Upper lobe of right lung (tissue), 1 donor: ENCODE measurements around the gene CFAP161. TPM values are rescaled to one million over a fixed set of nuclear protein-coding genes. Genes with fewer than 3 reads are reported as not detected.
A peak's percentile ranks its signal among the peaks of the same experiment; 100 is the strongest.

Experiments
- ATAC-seq: fragments of 200-7000 bp; cut with Tn5 transposase; one replicate; pipeline ENCODE4 v1.9.1; 2020; ENCODE audit warnings: mild to moderate bottlenecking, moderate library complexity
- DNase-seq: peaks from one replicate; pipeline ENCODE4 v3.0.0-alpha.2; 2020
- H3K27ac ChIP-seq: fragments of 200-600 bp; one replicate; pipeline ENCODE4 v1.8.0; 2022
- H3K27me3 ChIP-seq: fragments of 200-600 bp; one replicate; pipeline ENCODE4 v1.8.0; 2022; ENCODE audit warnings: mild to moderate bottlenecking
- H3K36me3 ChIP-seq: fragments of 200-600 bp; one replicate; pipeline ENCODE4 v1.8.0; 2022
- H3K4me1 ChIP-seq: fragments of 200-600 bp; one replicate; pipeline ENCODE4 v1.8.0; 2022
- H3K4me3 ChIP-seq: fragments of 200-600 bp; one replicate; pipeline ENCODE4 v1.8.0; 2022; ENCODE audit warnings: mild to moderate bottlenecking
- H3K9me3 ChIP-seq: fragments of 200-600 bp; one replicate; pipeline ENCODE4 v1.8.0; 2022
- intact Hi-C: fragments of 100-400 bp; cut with DNase I; formaldehyde crosslinking; loops from one replicate; pipeline ENCODE4 v1.11.0; 2022
- total RNA-seq: library from RNA; stranded (reverse); fragmentation: NEBNext Ultra II Directional; extraction: Animal tissue kit (Norgen Biotek cat#: 25700); gene quantifications from one replicate; pipeline ENCODE4 v1.2.1, GENCODE V29; 2021
- TF ChIP-seq, protein P1 (sequence below): fragments of 200-600 bp; IDR thresholded peaks from one replicate; pipeline ENCODE4 v1.8.0; 2022; ENCODE audit warnings: antibody characterized with exemption
- donor health status: DM: no; HTN: yes; CAD: no; lungs with severe emphysema.

CFAP161 gene
- total RNA-seq, 1 donor from 2014 or later, result 1.3 TPM

DNA sequence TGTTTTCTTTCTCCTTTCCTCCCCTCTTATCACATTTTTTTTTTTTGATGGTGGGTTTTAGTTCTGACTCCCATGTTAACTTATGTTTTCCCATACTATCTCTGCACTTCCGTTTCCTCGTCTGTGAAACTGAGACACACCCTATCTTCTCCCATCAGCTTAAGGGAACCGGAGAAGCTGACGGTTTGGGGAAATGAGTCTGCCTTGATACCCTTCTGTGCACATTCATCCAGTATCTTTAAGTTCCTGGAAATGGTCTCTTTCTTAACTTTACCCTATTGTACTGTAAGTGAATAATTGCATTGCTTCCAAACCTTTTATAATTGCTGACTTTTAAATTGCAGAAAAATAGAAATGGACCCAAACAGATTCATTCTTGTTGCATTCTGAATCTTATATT, 26.2 kb upstream of the CFAP161 start:
- Histone ChIP-seq H3K9me3 (no peaks in the 10 kb centered on the region), H3K4me3 (no peak overlapping the region), H3K27me3 (no peaks in the 10 kb centered on the region), H3K27ac (no peak overlapping the region), H3K4me1 (no peaks in the 10 kb centered on the region), H3K36me3 (no peaks in the 10 kb centered on the region)
- ATAC-seq (peak; percentile 76), DNase-seq (no peak)
- intact Hi-C loops, result loop anchor here (5.0 kb wide), 1 partner anchor 159 kb away; no protein-coding TSS in a partner anchor
- TF ChIP-seq, protein P1, sequence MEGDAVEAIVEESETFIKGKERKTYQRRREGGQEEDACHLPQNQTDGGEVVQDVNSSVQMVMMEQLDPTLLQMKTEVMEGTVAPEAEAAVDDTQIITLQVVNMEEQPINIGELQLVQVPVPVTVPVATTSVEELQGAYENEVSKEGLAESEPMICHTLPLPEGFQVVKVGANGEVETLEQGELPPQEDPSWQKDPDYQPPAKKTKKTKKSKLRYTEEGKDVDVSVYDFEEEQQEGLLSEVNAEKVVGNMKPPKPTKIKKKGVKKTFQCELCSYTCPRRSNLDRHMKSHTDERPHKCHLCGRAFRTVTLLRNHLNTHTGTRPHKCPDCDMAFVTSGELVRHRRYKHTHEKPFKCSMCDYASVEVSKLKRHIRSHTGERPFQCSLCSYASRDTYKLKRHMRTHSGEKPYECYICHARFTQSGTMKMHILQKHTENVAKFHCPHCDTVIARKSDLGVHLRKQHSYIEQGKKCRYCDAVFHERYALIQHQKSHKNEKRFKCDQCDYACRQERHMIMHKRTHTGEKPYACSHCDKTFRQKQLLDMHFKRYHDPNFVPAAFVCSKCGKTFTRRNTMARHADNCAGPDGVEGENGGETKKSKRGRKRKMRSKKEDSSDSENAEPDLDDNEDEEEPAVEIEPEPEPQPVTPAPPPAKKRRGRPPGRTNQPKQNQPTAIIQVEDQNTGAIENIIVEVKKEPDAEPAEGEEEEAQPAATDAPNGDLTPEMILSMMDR, result no peak

DNA sequence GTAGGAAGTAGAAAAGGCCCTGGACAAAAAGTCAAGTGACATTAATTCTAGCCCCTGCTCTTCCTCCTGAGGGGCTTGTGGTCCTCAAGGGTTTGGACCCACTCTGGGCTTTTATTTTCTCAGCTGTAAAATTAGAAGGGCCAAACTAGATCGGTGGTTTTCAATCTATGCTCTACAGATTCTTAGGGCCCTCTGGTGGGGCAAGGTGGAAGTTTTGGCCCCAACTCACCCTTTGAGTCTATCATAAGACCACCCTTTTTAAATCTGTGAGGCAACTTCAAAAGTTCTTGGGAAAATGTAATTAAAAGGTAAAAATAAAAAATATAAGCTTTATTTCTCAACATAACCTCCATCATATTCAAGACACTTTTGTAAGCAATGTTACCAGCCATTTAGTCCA, 25.6 kb upstream of the CFAP161 start:
- Histone ChIP-seq H3K27me3 (no peaks in the 10 kb centered on the region), H3K4me3 (no peak overlapping the region), H3K4me1 (no peaks in the 10 kb centered on the region), H3K9me3 (no peaks in the 10 kb centered on the region), H3K27ac (no peak overlapping the region), H3K36me3 (no peaks in the 10 kb centered on the region)
- intact Hi-C loops, result loop anchor here (5.0 kb wide), 1 partner anchor 159 kb away; no protein-coding TSS in a partner anchor
- DNase-seq, result no peak
- no peak for ATAC-seq
- TF ChIP-seq, protein P1, result peak; percentile 55

DNA sequence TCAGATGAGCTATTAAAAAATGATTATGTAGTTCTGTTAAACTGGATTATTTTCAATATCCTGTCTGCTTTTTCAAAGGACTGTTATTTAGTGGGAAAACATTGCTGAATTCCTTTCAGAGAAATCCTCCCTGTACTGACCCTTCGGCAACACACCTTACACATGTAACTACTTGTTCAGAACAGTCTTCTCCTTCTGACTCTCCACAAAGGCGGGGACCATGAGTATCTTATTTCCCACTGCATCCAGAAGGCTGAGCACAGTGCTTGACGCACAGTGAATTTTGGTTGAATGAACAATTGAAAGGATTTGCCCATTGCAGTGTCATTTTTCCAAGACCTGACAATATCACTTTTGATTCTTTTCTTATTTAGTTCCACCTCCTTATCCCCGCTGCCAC, 23.1 kb upstream of the CFAP161 start:
- intact Hi-C loops, result no loop called here
- Histone ChIP-seq H3K4me3 (no peak overlapping the region), H3K9me3 (no peaks in the 10 kb centered on the region), H3K27ac (no peak overlapping the region), H3K36me3 (no peaks in the 10 kb centered on the region), H3K27me3 (no peaks in the 10 kb centered on the region), H3K4me1 (no peaks in the 10 kb centered on the region)
- ATAC-seq, result no peak
- TF ChIP-seq, protein P1, result no peak
- DNase-seq, result no peak

DNA sequence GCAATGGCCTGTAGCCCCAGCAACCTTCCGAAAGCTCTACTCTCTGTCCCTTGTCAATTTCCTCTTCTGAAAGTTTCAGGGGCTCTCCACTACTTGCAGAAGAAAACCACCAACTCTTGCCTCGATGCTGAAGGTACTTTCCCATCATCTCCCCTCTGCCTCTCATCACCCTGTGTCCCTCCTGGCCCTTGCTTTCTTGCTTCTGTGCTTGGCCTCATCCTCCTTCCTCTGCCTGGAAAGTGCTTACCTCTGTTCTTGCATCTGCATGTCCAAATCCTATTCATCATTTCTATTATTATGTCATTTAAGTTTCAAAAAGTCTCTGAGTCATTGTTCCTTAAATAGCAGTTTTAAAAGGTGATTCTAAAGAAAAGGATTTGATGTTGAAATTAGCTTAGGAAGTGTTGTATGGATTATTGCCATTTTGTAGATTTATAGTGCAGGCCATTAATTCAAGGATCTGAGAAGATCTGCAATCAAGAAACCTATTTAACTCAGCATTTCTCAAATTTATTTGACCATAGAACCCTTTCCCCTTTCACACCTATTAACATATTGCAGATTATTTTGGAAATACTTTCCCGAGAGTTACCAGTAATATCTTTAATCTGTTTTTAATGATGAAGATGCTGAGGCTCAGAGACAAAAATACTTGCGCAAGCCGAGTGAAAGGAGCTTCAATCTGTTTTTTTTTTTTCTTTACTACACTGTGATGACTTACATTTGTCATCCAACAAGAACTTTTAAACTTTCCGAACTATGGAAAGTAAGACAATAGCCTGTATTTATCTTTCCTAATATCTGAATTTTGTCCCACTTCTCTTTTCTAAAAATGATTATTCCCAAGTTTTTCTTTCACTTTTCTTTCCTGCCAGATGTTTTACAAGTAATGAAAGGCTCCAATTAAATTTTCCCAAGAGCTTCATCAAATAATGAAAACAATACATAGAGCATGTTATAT, 22.3 kb upstream of the CFAP161 start:
- Histone ChIP-seq H3K27ac (no peak overlapping the region), H3K4me1 (no peaks in the 10 kb centered on the region), H3K4me3 (no peak overlapping the region), H3K9me3 (no peaks in the 10 kb centered on the region), H3K27me3 (no peaks in the 10 kb centered on the region), H3K36me3 (no peaks in the 10 kb centered on the region)
- TF ChIP-seq, protein P1, result no peak
- intact Hi-C loops, result no loop called here
- ATAC-seq (no peak), DNase-seq (no peak)

DNA sequence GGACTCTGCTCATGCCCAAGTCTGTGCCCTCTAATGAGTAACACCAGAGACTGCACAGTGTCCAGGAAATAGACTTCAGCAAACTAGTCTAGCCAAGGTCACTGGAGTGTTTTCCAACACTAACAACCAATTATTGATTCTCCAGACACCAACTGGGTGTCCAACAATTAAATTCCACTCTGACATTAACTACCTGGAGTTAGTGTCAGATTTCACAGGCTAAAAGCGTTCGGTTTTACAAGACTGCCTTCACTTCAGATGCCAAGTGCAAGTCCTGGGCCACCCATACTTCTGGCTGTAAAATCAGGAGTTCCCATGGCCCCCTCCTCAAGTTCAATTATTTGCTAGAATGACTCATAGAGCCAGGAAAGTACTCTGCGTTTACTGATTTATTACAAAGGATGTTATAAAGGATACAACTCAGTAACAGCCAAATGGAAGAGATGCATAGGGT, 20.8 kb upstream of the CFAP161 start:
- DNase-seq, result no peak
- Histone ChIP-seq H3K4me1 (no peaks in the 10 kb centered on the region), H3K27me3 (peaks cover 5% of the 10 kb centered on the region), H3K27ac (no peak overlapping the region), H3K9me3 (no peaks in the 10 kb centered on the region), H3K4me3 (no peak overlapping the region), H3K36me3 (no peaks in the 10 kb centered on the region)
- no peak for ATAC-seq
- TF ChIP-seq, protein P1, result no peak
- intact Hi-C loops, result no loop called here
